ENCODE measurements around the gene GRPEL2.
"Not testable (repeated sequence)": the region's sequence is repeated elsewhere in the genome, so short reads cannot be mapped to it uniquely, and the experiment has no call there.

- TF ChIP-seq CTCF, EZH2 (IDR thresholded peaks at IDR 0.05): not testable (repeated sequence)
Observed at GRCh38 chr5:149391076-149391475, 45.8 kb downstream of the GRPEL2 start.

All from neural progenitor cell (in vitro differentiated cells).